GM21717 (cell line): ENCODE results near the gene TBX3.
"Not testable (repeated sequence)": the region's sequence is repeated elsewhere in the genome, so short reads cannot be mapped to it uniquely, and the experiment has no call there.

ENCODE experiments used
- ATAC-seq: cut with Tn5 transposase; IDR thresholded peaks from one replicate; pipeline ENCODE4 v1.9.1; 2021; ENCODE audit warnings: mild to moderate bottlenecking, moderate library complexity; ENCODE audit not compliant: unreplicated experiment

The TBX3 gene

GRCh38 chr12:114684098-114684869 is at the start of gene TBX3:
TBX3 (minus strand) TSS chr12:114684175; CDS start chr12:114683200, 975 bp downstream.
- ATAC-seq = no peak

- no peak for ATAC-seq
Observed at GRCh38 chr12:114732426-114733030, 48.6 kb upstream of the TBX3 start.

- ATAC-seq = no peak
Observed at GRCh38 chr12:114729731-114730130, 45.8 kb upstream of the TBX3 start.

GRCh38 chr12:114726092-114726710 is 42.2 kb upstream of the TBX3 start:
- no peak for ATAC-seq

GRCh38 chr12:114722176-114722575 is 38.2 kb upstream of the TBX3 start:
- ATAC-seq = not testable (repeated sequence)

GRCh38 chr12:114721266-114721665 is 37.3 kb upstream of the TBX3 start:
- no peak for ATAC-seq

- ATAC-seq = no peak
Observed at GRCh38 chr12:114713466-114714215, 29.7 kb upstream of the TBX3 start.

GRCh38 chr12:114711689-114712152 is 27.7 kb upstream of the TBX3 start:
- ATAC-seq = no peak

GRCh38 chr12:114710151-114710550 is 26.2 kb upstream of the TBX3 start:
- ATAC-seq = no peak

GRCh38 chr12:114709112-114709511 is 25.1 kb upstream of the TBX3 start:
- ATAC-seq = no peak

GRCh38 chr12:114708598-114708997 is 24.6 kb upstream of the TBX3 start:
- ATAC-seq = not testable (repeated sequence)

GRCh38 chr12:114704096-114704495 is 20.1 kb upstream of the TBX3 start:
- no peak for ATAC-seq

GRCh38 chr12:114703060-114703493 is 19.1 kb upstream of the TBX3 start:
- ATAC-seq = no peak

- no peak for ATAC-seq
Observed at GRCh38 chr12:114702462-114702861, 18.5 kb upstream of the TBX3 start.

GRCh38 chr12:114701553-114701952 is 17.6 kb upstream of the TBX3 start:
- no peak for ATAC-seq

- no peak for ATAC-seq
Observed at GRCh38 chr12:114701104-114701414, 17.1 kb upstream of the TBX3 start.

- no peak for ATAC-seq
Observed at GRCh38 chr12:114700392-114701103, 16.6 kb upstream of the TBX3 start.

- ATAC-seq = no peak
Observed at GRCh38 chr12:114698566-114699163, 14.7 kb upstream of the TBX3 start.

- ATAC-seq = no peak
Observed at GRCh38 chr12:114697741-114698565, 14.0 kb upstream of the TBX3 start.
